ENCODE measurements around the gene SLC26A5. TPM values are rescaled to one million over a fixed set of nuclear protein-coding genes. Genes with fewer than 3 reads are reported as not detected.

SLC26A5 gene
- total and polyA plus RNA-seq, 12 donors = not detected

DNA sequence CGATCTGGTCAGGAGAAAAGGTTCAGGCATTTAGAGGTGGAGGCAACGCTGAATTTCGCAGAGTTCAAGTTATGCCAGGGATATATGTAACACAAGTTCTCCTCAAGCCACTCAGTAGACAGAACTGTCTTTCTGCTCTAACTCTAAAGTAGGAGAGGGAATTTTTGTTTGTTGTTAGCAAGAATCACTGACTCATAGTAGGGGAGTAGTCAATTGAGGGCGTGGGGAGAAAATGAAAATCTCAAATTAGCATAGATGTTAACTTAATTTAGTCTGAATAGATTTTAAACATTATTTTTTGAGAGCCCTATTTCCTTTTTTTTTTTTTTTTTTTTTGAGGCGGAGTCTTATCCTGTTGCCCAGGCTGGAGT is 64.0 kb downstream of the SLC26A5 start:
- 86 to 92% methylated on average over 4 to 5 of the region's 5 CpGs for WGBS, 2 donors
- Histone ChIP-seq H3K27me3 (peaks cover 0 to 28% (median 15%) of the 10 kb centered on the region in 7 donors), H3K9me3 (no peaks in the 10 kb centered on the region), H3K4me1 (peaks cover 0 to 3% (median 0%) of the 10 kb centered on the region in 9 donors), H3K4me3 (no peak overlapping the region), H3K27ac (no peak overlapping the region), H3K36me3 (no peaks in the 10 kb centered on the region)
- intact Hi-C loops (cut with DNase I) = no loop called here
- no peak for ATAC-seq
- TF ChIP-seq, protein P1, sequence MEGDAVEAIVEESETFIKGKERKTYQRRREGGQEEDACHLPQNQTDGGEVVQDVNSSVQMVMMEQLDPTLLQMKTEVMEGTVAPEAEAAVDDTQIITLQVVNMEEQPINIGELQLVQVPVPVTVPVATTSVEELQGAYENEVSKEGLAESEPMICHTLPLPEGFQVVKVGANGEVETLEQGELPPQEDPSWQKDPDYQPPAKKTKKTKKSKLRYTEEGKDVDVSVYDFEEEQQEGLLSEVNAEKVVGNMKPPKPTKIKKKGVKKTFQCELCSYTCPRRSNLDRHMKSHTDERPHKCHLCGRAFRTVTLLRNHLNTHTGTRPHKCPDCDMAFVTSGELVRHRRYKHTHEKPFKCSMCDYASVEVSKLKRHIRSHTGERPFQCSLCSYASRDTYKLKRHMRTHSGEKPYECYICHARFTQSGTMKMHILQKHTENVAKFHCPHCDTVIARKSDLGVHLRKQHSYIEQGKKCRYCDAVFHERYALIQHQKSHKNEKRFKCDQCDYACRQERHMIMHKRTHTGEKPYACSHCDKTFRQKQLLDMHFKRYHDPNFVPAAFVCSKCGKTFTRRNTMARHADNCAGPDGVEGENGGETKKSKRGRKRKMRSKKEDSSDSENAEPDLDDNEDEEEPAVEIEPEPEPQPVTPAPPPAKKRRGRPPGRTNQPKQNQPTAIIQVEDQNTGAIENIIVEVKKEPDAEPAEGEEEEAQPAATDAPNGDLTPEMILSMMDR (IDR thresholded peaks at IDR 0.05) = no peak
- no peak for DNase-seq

DNA sequence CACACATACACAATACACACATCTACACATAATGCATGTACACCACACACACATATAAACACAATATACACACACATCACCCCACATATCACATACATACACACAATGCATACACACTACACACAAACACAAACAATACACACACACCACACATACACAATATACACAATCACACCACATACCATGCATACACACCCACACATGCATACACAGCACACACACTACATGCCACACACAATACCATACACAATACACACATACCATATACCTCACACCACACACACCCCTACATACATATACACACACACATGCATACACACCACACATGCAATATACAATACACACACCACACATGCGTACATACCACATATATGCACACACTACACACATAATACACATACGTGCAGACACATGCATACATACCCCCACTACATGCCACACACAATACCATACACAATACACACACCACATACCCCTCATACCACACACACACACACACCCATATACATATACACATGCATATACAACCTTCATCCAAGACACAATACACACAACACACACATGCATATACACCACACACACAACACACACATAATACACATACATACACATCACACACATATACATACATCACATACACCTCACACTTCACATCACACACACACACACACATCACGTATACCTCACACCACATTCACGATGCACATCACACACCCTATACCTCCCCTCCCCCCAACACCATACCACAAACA is 64.6 kb downstream of the SLC26A5 start:
- TF ChIP-seq, protein P1 (IDR thresholded peaks at IDR 0.05) = no peak
- ATAC-seq = no peak
- H3K4me3 ChIP-seq = no peak overlapping the region

DNA sequence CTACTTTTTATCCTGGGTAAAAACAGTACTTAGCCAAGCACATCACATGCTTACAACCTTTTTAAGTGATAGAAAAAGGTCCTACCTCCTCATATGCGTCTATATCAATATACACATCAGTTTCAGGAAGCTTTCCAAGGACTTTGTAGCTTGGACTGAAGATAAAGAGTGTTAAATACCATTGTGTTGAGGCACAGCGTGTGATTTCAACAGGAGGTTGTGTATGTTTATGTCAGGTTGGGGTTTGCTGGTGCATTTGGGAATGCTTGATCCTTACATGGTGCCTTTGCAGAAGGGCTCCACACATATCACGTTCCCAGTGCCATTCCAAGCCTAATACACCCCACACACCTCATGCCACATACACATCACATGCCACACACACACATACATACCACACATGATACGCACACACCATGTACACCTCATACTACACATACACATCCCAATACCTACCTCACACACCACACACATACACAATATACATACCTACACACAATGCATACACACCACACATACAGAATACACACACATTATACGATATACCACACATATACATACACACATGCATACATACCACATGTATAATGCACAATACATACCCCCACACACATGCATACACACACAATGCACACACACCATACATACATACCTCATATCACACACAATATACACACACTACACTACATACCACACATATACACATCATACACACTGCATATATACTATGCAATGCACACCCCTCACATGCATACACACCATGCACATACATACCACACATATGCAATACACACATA is 65.4 kb downstream of the SLC26A5 start:
- TF ChIP-seq, protein P1 (IDR thresholded peaks at IDR 0.05) = no peak
- no peaks in the 10 kb centered on the region for H3K9me3 ChIP-seq
- no peak for ATAC-seq
- peaks cover 0 to 21% (median 15%) of the 10 kb centered on the region in 7 donors for H3K27me3 ChIP-seq
- WGBS, 2 donors = 60 to 69% methylated on average over 5 of the region's 5 CpGs
- intact Hi-C loops (cut with DNase I) = no loop called here
- no peak for DNase-seq
- H3K27ac ChIP-seq = no peak overlapping the region
- H3K4me1 ChIP-seq = peaks cover 0 to 3% (median 0%) of the 10 kb centered on the region in 9 donors
- no peaks in the 10 kb centered on the region for H3K36me3 ChIP-seq
- no peak overlapping the region for H3K4me3 ChIP-seq

More for the DNA sequence above, 64.6 kb downstream of the SLC26A5 start:
- Histone ChIP-seq H3K9me3 (no peaks in the 10 kb centered on the region), H3K4me1 (peaks cover 0 to 3% (median 0%) of the 10 kb centered on the region in 9 donors), H3K27ac (no peak overlapping the region), H3K36me3 (no peaks in the 10 kb centered on the region), H3K27me3 (peaks cover 0 to 28% (median 15%) of the 10 kb centered on the region in 7 donors)
- 93 to 94% methylated on average over 4 of the region's 4 CpGs for WGBS, 2 donors
- no peak for DNase-seq
- intact Hi-C loops (cut with DNase I) = no loop called here

DNA sequence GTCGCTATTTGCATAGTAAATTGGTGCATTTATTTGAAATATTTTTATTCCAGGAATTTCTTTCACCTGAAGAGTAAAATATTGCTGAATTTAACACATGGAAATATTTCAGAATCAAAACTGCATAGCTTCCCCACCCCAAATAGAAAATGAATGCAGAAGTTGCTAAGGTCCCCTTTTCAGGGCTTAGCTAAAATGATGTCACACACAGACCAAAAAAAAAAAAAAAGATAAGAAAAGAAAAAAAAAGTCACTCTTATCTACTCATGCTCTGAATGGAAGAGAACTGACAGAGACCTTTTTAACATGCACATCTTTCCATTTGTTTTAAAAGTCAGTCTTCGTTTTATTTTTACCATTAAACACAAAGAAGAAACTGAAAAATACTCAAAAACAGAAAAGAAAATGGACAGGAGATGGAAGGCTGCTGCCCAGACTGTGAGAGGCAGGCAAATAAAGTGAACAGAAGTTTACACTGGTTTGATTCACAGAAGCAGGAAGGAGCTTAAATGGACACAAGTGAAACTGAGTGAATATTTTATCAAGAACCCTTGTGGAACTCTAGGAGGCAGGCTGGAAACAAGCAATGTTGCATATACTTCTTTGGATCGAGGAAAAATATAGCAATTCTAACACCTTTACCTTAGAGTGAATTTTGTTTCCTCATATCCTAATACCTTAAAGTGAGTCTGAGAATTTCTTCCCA is 66.6 kb downstream of the SLC26A5 start:
- WGBS, 2 donors = 45 to 63% methylated on average over 3 of the region's 3 CpGs
- Histone ChIP-seq H3K27me3 (peaks cover 0 to 20% (median 15%) of the 10 kb centered on the region in 7 donors), H3K27ac (no peak overlapping the region), H3K4me1 (peaks cover 0 to 3% (median 0%) of the 10 kb centered on the region in 9 donors), H3K9me3 (no peaks in the 10 kb centered on the region), H3K4me3 (no peak overlapping the region), H3K36me3 (no peaks in the 10 kb centered on the region)
- no peak for DNase-seq
- TF ChIP-seq, protein P1 (IDR thresholded peaks at IDR 0.05) = no peak
- intact Hi-C loops (cut with DNase I) = no loop called here
- no peak for ATAC-seq

Data from heart right ventricle (tissue), 16 donors.